ENCODE data around the gene HDAC8.

DNA sequence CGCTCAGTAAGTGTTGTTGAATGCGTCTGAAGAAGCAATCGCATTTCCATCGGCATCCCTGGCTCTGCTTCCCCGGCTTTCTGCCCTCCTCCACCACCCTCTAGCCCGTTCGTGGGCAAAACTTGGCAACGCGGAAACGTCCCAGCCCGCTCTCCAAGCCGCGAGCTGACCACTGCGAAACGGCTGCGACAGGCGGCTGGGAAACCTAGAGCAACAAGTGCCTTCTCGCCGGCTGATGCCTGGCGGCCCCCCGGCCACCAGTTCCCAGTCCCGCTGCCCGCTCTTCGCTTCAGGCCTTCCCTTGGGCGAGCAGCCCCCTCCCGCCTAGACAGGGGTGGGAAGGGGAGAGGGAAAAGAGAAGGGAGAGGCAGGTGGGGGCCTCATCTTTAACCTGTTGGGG is 267.8 kb downstream of the HDAC8 start:
- TF ChIP-seq, protein P1, sequence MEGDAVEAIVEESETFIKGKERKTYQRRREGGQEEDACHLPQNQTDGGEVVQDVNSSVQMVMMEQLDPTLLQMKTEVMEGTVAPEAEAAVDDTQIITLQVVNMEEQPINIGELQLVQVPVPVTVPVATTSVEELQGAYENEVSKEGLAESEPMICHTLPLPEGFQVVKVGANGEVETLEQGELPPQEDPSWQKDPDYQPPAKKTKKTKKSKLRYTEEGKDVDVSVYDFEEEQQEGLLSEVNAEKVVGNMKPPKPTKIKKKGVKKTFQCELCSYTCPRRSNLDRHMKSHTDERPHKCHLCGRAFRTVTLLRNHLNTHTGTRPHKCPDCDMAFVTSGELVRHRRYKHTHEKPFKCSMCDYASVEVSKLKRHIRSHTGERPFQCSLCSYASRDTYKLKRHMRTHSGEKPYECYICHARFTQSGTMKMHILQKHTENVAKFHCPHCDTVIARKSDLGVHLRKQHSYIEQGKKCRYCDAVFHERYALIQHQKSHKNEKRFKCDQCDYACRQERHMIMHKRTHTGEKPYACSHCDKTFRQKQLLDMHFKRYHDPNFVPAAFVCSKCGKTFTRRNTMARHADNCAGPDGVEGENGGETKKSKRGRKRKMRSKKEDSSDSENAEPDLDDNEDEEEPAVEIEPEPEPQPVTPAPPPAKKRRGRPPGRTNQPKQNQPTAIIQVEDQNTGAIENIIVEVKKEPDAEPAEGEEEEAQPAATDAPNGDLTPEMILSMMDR (IDR thresholded peaks at IDR 0.05): no peak
- TF ChIP-seq POLR2A (IDR thresholded peaks at IDR 0.05) (no peak), POLR2AphosphoS5 (IDR thresholded peaks at IDR 0.05) (no peak)

All from stomach (tissue), 4 donors.